Ishikawa (cell line): ENCODE results near the gene EIF6.

Experiments used
- EGR1 ChIP-seq: IDR thresholded peaks from 2 replicates; pipeline ENCODE4 v1.6.1; 2012
- FOXM1 ChIP-seq: IDR thresholded peaks from 2 replicates; pipeline ENCODE4 v1.6.1; 2012; ENCODE audit warnings: low read depth, borderline replicate concordance
- RAD21 ChIP-seq: IDR thresholded peaks from 2 replicates; pipeline ENCODE4 v1.6.1; 2012; ENCODE audit warnings: low read depth
- TAF1 ChIP-seq: IDR thresholded peaks from 2 replicates; pipeline ENCODE4 v1.6.1; 2012; ENCODE audit warnings: low read depth, mild to moderate bottlenecking
- TCF12 ChIP-seq: IDR thresholded peaks from 2 replicates; pipeline ENCODE4 v1.6.1; 2012; ENCODE audit warnings: low read depth
- ZBTB7A ChIP-seq: IDR thresholded peaks from 2 replicates; pipeline ENCODE4 v1.6.1; 2012; ENCODE audit warnings: low read depth
- TF ChIP-seq, protein P1 (sequence below): IDR thresholded peaks from 2 replicates; pipeline ENCODE4 v1.6.1; 2012; ENCODE audit warnings: low read depth, mild to moderate bottlenecking

DNA sequence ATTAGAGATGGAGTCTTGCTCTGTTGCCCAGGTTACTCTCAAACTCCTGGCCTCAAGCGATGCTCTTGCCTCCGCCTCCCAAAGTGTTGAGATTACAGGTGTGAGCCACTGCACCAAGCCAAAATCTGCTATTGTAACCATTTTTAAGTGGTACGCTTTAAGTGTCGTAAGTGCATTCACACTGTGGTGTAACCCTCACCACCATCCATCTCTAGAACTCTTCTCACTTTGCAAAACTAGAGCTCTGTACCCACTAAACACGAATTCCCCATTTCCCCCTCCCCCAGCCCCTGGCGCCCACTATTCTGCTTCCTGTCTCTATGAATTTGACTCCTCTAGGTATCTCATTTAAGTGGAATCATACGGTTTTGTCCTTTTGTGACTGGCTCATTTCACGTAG is 10.5 kb upstream of the EIF6 start:
- no peak for TF ChIP-seq TAF1
- TF ChIP-seq ZBTB7A = no peak
- TF ChIP-seq, protein P1, sequence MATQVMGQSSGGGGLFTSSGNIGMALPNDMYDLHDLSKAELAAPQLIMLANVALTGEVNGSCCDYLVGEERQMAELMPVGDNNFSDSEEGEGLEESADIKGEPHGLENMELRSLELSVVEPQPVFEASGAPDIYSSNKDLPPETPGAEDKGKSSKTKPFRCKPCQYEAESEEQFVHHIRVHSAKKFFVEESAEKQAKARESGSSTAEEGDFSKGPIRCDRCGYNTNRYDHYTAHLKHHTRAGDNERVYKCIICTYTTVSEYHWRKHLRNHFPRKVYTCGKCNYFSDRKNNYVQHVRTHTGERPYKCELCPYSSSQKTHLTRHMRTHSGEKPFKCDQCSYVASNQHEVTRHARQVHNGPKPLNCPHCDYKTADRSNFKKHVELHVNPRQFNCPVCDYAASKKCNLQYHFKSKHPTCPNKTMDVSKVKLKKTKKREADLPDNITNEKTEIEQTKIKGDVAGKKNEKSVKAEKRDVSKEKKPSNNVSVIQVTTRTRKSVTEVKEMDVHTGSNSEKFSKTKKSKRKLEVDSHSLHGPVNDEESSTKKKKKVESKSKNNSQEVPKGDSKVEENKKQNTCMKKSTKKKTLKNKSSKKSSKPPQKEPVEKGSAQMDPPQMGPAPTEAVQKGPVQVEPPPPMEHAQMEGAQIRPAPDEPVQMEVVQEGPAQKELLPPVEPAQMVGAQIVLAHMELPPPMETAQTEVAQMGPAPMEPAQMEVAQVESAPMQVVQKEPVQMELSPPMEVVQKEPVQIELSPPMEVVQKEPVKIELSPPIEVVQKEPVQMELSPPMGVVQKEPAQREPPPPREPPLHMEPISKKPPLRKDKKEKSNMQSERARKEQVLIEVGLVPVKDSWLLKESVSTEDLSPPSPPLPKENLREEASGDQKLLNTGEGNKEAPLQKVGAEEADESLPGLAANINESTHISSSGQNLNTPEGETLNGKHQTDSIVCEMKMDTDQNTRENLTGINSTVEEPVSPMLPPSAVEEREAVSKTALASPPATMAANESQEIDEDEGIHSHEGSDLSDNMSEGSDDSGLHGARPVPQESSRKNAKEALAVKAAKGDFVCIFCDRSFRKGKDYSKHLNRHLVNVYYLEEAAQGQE = no peak
- no peak for TF ChIP-seq TCF12
- TF ChIP-seq FOXM1 = no peak
- TF ChIP-seq EGR1 = no peak
- no peak for TF ChIP-seq RAD21
